Body of pancreas (tissue), 4 donors: ENCODE results near the gene ZNF20.
A peak's percentile ranks its signal among the peaks of the same experiment; 100 is the strongest.

Experiments used
- POLR2A ChIP-seq, 3 donors: fragments of 450-650 bp; IDR thresholded peaks; one replicate each; pipeline ENCODE4 v1.6.1; 2016; ENCODE audit warnings: antibody characterized with exemption in 3 of 3, mild to moderate bottlenecking in 2 of 3
- TF ChIP-seq, protein P1 (sequence below), 7 experiments: fragments of 450-650 bp in 4 of 7; fragments of 200-600 bp in 3 of 7; sonication (generic) in 3 of 7; IDR thresholded peaks; one replicate each; pipeline ENCODE4 v1.5.1; 2016 to 2019; ENCODE audit warnings: antibody characterized with exemption in 7 of 7

- peak in 2 of 3 donors; percentile 60 to 74 for TF ChIP-seq POLR2A (IDR thresholded peaks at IDR 0.05)
- TF ChIP-seq, protein P1, sequence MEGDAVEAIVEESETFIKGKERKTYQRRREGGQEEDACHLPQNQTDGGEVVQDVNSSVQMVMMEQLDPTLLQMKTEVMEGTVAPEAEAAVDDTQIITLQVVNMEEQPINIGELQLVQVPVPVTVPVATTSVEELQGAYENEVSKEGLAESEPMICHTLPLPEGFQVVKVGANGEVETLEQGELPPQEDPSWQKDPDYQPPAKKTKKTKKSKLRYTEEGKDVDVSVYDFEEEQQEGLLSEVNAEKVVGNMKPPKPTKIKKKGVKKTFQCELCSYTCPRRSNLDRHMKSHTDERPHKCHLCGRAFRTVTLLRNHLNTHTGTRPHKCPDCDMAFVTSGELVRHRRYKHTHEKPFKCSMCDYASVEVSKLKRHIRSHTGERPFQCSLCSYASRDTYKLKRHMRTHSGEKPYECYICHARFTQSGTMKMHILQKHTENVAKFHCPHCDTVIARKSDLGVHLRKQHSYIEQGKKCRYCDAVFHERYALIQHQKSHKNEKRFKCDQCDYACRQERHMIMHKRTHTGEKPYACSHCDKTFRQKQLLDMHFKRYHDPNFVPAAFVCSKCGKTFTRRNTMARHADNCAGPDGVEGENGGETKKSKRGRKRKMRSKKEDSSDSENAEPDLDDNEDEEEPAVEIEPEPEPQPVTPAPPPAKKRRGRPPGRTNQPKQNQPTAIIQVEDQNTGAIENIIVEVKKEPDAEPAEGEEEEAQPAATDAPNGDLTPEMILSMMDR (IDR thresholded peaks at IDR 0.05): no peak
These were observed at the start of gene ZNF20 for GRCh38 chr19:12139885-12140544.
